ENCODE measurements around the gene NUCB1.

DNA sequence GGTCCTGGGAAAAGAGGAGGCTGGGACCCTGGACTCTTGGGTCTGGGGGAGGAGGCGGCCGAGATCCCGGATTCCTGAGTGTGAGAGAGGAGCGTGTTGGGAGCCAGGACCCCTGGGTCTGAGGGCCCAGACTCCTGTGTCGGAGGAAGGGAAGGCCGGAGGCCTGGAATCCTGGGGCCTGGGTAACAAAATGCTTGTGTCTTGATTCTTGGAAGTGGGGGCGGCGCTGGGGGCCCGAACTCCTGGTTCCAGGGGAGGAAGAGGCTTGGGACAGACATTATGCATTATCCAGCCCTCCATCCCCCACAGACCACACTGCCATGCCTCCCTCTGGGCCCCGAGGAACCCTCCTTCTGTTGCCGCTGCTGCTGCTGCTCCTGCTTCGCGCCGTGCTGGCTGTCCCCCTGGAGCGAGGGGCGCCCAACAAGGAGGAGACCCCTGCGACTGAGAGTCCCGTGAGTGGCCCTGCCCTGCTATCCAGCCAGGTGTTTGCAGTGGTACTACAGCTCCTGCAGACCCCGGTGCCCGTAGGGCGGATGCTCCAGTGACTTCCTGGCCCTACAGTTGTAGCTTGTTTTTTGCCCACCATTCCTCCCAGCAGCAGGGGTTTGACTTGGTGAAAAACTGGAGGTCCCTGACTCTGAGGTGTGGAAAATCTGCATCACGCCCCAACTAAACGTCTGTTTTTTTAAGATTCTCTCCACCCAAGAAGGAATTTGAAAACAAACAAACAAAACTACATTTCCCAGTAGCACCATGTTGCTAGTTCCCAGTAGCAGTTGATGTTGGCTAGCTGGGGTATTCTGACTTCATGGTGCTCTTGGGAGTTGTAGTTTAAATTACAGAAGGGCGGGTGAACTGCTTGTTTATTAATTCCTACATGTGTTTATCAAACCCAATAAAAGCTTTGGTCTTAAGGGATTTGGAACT lies 630 bp downstream of the NUCB1 start:
- TF ChIP-seq, protein P1, sequence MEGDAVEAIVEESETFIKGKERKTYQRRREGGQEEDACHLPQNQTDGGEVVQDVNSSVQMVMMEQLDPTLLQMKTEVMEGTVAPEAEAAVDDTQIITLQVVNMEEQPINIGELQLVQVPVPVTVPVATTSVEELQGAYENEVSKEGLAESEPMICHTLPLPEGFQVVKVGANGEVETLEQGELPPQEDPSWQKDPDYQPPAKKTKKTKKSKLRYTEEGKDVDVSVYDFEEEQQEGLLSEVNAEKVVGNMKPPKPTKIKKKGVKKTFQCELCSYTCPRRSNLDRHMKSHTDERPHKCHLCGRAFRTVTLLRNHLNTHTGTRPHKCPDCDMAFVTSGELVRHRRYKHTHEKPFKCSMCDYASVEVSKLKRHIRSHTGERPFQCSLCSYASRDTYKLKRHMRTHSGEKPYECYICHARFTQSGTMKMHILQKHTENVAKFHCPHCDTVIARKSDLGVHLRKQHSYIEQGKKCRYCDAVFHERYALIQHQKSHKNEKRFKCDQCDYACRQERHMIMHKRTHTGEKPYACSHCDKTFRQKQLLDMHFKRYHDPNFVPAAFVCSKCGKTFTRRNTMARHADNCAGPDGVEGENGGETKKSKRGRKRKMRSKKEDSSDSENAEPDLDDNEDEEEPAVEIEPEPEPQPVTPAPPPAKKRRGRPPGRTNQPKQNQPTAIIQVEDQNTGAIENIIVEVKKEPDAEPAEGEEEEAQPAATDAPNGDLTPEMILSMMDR (IDR thresholded peaks at IDR 0.05), result no peak
- TF ChIP-seq EP300 (IDR thresholded peaks at IDR 0.05), result no peak
- TF ChIP-seq POLR2A (IDR thresholded peaks at IDR 0.05), result no peak

Measured in stomach (tissue), 4 donors.